CD14-positive monocyte (primary cell): ENCODE data around the gene ZNF792. TPM values are rescaled to one million over a fixed set of nuclear protein-coding genes. Genes with fewer than 3 reads are reported as not detected.
"Not testable (repeated sequence)": the region's sequence is repeated elsewhere in the genome, so short reads cannot be mapped to it uniquely, and the experiment has no call there.

ENCODE experiments used
- DNase-seq, 3 donors: peaks; one replicate each; pipeline ENCODE4 v3.0.0-alpha.2; 2011 to 2022
- H2AFZ ChIP-seq: 2 replicates; pipeline ENCODE4 v1.6.0; 2012; ENCODE audit warnings: mild to moderate bottlenecking, low read depth, low read length, inconsistent platforms; ENCODE audit not compliant: insufficient read depth, poor library complexity, severe bottlenecking
- H3K27ac ChIP-seq, 2 donors: 1 replicate in 1 of 2; 2 replicates in 1 of 2; pipeline ENCODE4 v1.5.1; 2012 to 2013; ENCODE audit warnings: low read length in 2 of 2, control low read depth in 1 of 2, inconsistent platforms in 1 of 2, low read depth in 1 of 2, mild to moderate bottlenecking in 1 of 2
- H3K27me3 ChIP-seq, 2 donors: one replicate each; pipeline versions ENCODE4 v1.6.0 to v1.6.1; 2011 to 2013; ENCODE audit warnings: low read length in 2 of 2; ENCODE audit not compliant: control insufficient read depth in 2 of 2, insufficient read depth in 2 of 2
- H3K36me3 ChIP-seq, 2 donors: replicated peaks in 1 of 2; 1 replicate in 1 of 2; 2 replicates in 1 of 2; pipeline versions ENCODE4 v1.5.1 to v1.6.1; 2012 to 2013; ENCODE audit warnings: low read length in 2 of 2, control low read depth in 1 of 2, inconsistent platforms in 1 of 2, mild to moderate bottlenecking in 1 of 2; ENCODE audit not compliant: insufficient read depth in 2 of 2, control insufficient read depth in 1 of 2
- H3K4me1 ChIP-seq, 2 donors: 1 replicate in 1 of 2; 2 replicates in 1 of 2; pipeline versions ENCODE4 v1.5.1 to v1.6.1; 2012 to 2013; ENCODE audit warnings: low read length in 2 of 2, control low read depth in 1 of 2, inconsistent platforms in 1 of 2, mild to moderate bottlenecking in 1 of 2, moderate library complexity in 1 of 2; ENCODE audit not compliant: insufficient read depth in 2 of 2, control insufficient read depth in 1 of 2
- H3K4me2 ChIP-seq: replicated peaks from 2 replicates; pipeline ENCODE3; 2012; ENCODE audit warnings: low read length, moderate library complexity, mild to moderate bottlenecking; ENCODE audit not compliant: poor library complexity, severe bottlenecking; ENCODE audit errors: extremely low read depth
- H3K4me3 ChIP-seq, 3 experiments: fragments of 200-600 bp in 1 of 3; sonication (generic) in 1 of 3; replicated peaks in 1 of 3; 1 replicate in 2 of 3; 2 replicates in 1 of 3; pipeline ENCODE4 v1.5.1; 2011 to 2013; ENCODE audit warnings: low read length in 3 of 3, mild to moderate bottlenecking in 3 of 3, control low read depth in 2 of 3, low read depth in 2 of 3, inconsistent platforms in 1 of 3, moderate library complexity in 1 of 3
- H3K79me2 ChIP-seq: 2 replicates; pipeline ENCODE4 v1.6.0; 2012; ENCODE audit warnings: mild to moderate bottlenecking, control low read depth, inconsistent platforms, low read length, moderate library complexity; ENCODE audit not compliant: insufficient read depth
- H3K9ac ChIP-seq: 2 replicates; pipeline ENCODE4 v1.6.0; 2017; ENCODE audit warnings: low read length, mild to moderate bottlenecking; ENCODE audit not compliant: insufficient read depth, poor library complexity, severe bottlenecking
- H3K9me3 ChIP-seq, 2 donors: replicated peaks in 1 of 2; 1 replicate in 1 of 2; 2 replicates in 1 of 2; pipeline versions ENCODE4 v1.5.1 to v1.6.1; 2012 to 2013; ENCODE audit warnings: low read length in 2 of 2, control low read depth in 1 of 2; ENCODE audit not compliant: control insufficient read depth in 1 of 2, insufficient read depth in 1 of 2
- H4K20me1 ChIP-seq: 2 replicates; pipeline ENCODE4 v1.6.0; 2012; ENCODE audit warnings: mild to moderate bottlenecking, low read length, control low read depth, moderate library complexity; ENCODE audit not compliant: insufficient read depth
- H3K27ac Mint-ChIP-seq, 7 donors: one replicate each; pipeline ENCODE4 v1.8.0; 2020; ENCODE audit warnings: mild to moderate bottlenecking in 7 of 7, mixed read lengths in 7 of 7, moderate library complexity in 6 of 7, inconsistent platforms in 2 of 7
- H3K27me3 Mint-ChIP-seq, 3 donors: one replicate each; pipeline ENCODE4 v1.8.0; 2021 to 2022; ENCODE audit warnings: low read depth in 3 of 3, mild to moderate bottlenecking in 3 of 3, mixed read lengths in 3 of 3, moderate library complexity in 3 of 3, inconsistent platforms in 1 of 3
- H3K36me3 Mint-ChIP-seq, 2 donors: one replicate each; pipeline ENCODE4 v1.8.0; 2020; ENCODE audit warnings: mixed read lengths in 2 of 2, inconsistent platforms in 1 of 2, mild to moderate bottlenecking in 1 of 2
- H3K4me1 Mint-ChIP-seq: one replicate; pipeline ENCODE4 v1.8.0; 2020; ENCODE audit warnings: mild to moderate bottlenecking, mixed read lengths
- H3K4me3 Mint-ChIP-seq, 2 donors: one replicate each; pipeline ENCODE4 v1.8.0; 2020; ENCODE audit warnings: mild to moderate bottlenecking in 2 of 2, mixed read lengths in 2 of 2, moderate library complexity in 1 of 2
- H3K9me3 Mint-ChIP-seq, 7 donors: one replicate each; pipeline ENCODE4 v1.8.0; 2020 to 2022; ENCODE audit warnings: mixed read lengths in 7 of 7, mild to moderate bottlenecking in 6 of 7, moderate library complexity in 6 of 7, inconsistent platforms in 2 of 7
- CTCF ChIP-seq: fragments of 200-600 bp; IDR thresholded peaks from one replicate; pipeline ENCODE4 v1.8.0; 2022; ENCODE audit warnings: antibody characterized with exemption, mild to moderate bottlenecking
- WGBS: methylation state at CpG from one replicate; pipeline ENCODE4 v1.1.5; 2013; ENCODE audit warnings: missing lambda C conversion rate; ENCODE audit not compliant: insufficient coverage; 5-methylcytosine and 5-hydroxymethylcytosine counted together
- intact Hi-C, 2 donors: fragments of 100-400 bp; cut with micrococcal nuclease; formaldehyde crosslinking; loops; one replicate each; pipeline versions ENCODE4 v1.15.0 to v1.15.1; 2023
- polyA plus RNA-seq, 3 donors: library from polyadenylated mRNA; depleted of rRNA in 1 of 3; unstranded in 2 of 3; stranded (reverse) in 1 of 3; fragments of 300-500 nt in 2 of 3; fragments of >200 nt in 1 of 3; fragmentation: Illumina TruSeq in 2 of 3; gene quantifications; 1 replicate in 2 of 3; 2 replicates in 1 of 3; pipeline ENCODE4 v1.2.3, GENCODE V29; 2012 to 2021

ZNF792 gene
- polyA plus RNA-seq, 3 donors, result 1.3 to 3.3 (median 1.7) TPM

- Mint-ChIP-seq H3K36me3 (no peaks in the 10 kb centered on the region), H3K27me3 (no peaks in the 10 kb centered on the region), H3K4me1 (peaks cover 7% of the 10 kb centered on the region), H3K27ac (no peak overlapping the region), H3K4me3 (no peak overlapping the region), H3K9me3 (peaks cover 34 to 77% (median 58%) of the 10 kb centered on the region in 7 donors)
- H3K9me3 ChIP-seq, result peaks cover 42 to 48% of the 10 kb centered on the region in 2 donors
- no CpG with 5 or more reads among the region's 2 CpGs for WGBS
- no peaks in the 10 kb centered on the region for H4K20me1 ChIP-seq
- H2AFZ ChIP-seq, result no peak overlapping the region
- intact Hi-C loops, result no loop called here
- H3K27me3 ChIP-seq, result no peaks in the 10 kb centered on the region
- no peak overlapping the region for H3K27ac ChIP-seq
- no peaks in the 10 kb centered on the region for H3K36me3 ChIP-seq
- TF ChIP-seq CTCF, result no peak
- H3K79me2 ChIP-seq, result no peaks in the 10 kb centered on the region
- no peaks in the 10 kb centered on the region for H3K4me1 ChIP-seq
- H3K4me3 ChIP-seq, result no peak overlapping the region
- no peak overlapping the region for H3K4me2 ChIP-seq
- no peak for DNase-seq
- H3K9ac ChIP-seq, result no peak overlapping the region
Measured at GRCh38 chr19:34918190-34918589, 45.8 kb downstream of the ZNF792 start.

- H3K9me3 ChIP-seq, result peaks cover 47 to 48% of the 10 kb centered on the region in 2 donors
- H3K4me1 ChIP-seq, H3K27me3 Mint-ChIP-seq, H3K4me3 Mint-ChIP-seq, H3K4me1 Mint-ChIP-seq, H3K36me3 Mint-ChIP-seq, H3K9ac ChIP-seq, H3K4me2 ChIP-seq, intact Hi-C loops, H3K27me3 ChIP-seq, DNase-seq, H3K4me3 ChIP-seq, H4K20me1 ChIP-seq, H3K79me2 ChIP-seq, H3K27ac Mint-ChIP-seq, H3K36me3 ChIP-seq, H2AFZ ChIP-seq, H3K27ac ChIP-seq: not testable (repeated sequence)
- WGBS, result 75% methylated on average over 2 of the region's 3 CpGs
- H3K9me3 Mint-ChIP-seq, result peaks cover 35 to 74% (median 54%) of the 10 kb centered on the region in 7 donors
Measured at GRCh38 chr19:34917144-34917543, 46.9 kb downstream of the ZNF792 start.
